AML-193 (cell line): ENCODE measurements around the gene AQP12B.
"Not testable (repeated sequence)": the region's sequence is repeated elsewhere in the genome, so short reads cannot be mapped to it uniquely, and the experiment has no call there.

Source experiments
- DNase-seq, 2 experiments: peaks; one replicate each; lab custom pipeline; 2025; lab: John Stamatoyannopoulos, UW

Gene AQP12B

GRCh38 chr2:240683329-240683979, 769 bp upstream of the AQP12B start:
- not testable (repeated sequence) for DNase-seq

- DNase-seq = not testable (repeated sequence)
Measured at GRCh38 chr2:240680185-240680584, 2.5 kb downstream of the AQP12B start.

DNA sequence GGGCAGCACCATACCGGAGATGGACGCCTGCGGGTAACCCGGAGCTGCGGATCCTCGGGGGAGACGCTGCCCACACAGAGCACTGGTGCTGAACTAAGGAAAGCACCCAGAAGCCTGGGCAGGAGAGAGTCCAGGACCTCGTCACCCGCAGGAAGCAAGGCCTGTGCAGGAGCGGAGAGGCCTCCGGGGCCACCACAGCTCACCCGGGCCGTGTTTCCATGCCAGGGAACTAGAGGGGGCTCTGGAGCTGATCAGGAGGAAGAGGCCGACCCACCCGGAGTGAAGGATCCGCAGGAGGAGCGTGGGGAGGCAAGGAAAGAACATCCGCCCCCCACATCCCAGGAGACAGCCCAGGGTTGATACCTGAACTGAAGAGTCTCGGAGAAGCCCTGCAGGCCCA, 3.8 kb downstream of the AQP12B start:
- not testable (repeated sequence) for DNase-seq

DNA sequence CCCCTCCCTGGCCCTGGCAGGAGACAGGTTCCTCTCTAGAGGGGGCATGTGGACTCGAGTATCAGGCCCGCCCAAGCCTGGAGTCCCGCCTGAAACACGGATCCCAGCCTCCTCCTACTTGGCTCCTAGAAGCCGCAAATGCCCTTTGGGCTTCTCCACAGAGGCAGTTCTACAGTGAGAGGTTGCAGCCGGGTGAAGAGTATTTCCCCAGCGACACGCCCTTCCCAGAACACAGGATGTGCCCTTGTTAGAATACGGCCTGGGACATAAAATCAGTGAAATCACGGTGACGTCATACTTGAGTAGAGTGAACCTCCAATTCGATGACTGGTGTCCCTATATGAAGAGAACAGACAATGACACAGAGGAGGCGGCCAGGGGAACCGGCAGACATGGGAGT, 4.6 kb downstream of the AQP12B start:
- DNase-seq = not testable (repeated sequence)

GRCh38 chr2:240675345-240675744, 7.3 kb downstream of the AQP12B start:
- DNase-seq = not testable (repeated sequence)

- not testable (repeated sequence) for DNase-seq
Measured at GRCh38 chr2:240674461-240675184, 8.1 kb downstream of the AQP12B start.

GRCh38 chr2:240672701-240673190, 9.9 kb downstream of the AQP12B start:
- no peak for DNase-seq

DNA sequence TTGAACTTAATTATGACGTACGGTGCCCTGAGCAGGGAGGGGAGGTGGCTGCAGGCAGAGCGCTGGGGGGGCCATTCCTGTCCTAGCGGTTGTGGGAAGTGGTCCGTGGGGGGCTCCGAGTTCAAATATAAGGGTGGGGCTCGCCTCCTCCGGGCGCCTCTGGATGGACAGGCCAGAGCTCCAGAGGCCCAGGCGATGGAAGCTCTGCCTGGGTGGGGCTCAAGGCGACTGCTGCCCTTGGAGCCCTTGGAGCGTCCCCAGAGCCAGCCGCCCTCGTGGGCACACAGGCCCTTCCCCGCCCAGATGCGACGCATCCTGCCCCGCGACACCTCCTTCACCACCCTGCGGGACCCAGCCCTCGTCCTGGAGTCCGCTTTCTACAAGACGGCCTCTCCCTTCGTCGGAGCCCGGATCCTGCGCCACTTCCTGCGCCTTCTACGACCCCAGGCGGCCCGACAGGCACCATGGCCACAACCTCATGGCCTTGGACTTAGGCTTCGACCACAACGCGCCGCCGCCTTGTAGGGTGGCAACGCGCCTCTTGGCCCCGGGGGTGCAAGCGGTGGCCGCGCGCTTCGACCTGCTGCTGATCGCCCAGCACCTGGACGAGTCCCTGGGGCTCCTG, 10.5 kb downstream of the AQP12B start:
- DNase-seq = no peak

DNA sequence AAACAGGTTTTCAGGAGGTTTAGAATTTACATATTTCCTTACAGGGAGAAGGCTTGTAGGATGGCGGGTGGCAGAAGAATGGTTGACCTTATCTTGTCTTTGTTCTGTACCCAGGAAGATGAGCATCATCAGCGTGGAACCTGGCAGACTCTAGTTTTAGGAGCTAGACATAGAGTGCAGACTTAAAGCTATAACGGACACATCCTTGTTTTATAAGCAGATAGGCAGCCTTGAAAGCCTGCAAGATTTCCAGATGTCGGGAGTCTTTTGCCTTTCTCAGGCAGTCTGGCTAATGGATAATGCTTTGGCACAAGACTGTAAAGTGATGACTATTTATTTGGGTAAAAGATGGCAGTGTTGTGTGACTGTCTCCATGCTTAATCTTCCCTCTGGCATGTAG, 11.7 kb downstream of the AQP12B start:
- DNase-seq = no peak

DNA sequence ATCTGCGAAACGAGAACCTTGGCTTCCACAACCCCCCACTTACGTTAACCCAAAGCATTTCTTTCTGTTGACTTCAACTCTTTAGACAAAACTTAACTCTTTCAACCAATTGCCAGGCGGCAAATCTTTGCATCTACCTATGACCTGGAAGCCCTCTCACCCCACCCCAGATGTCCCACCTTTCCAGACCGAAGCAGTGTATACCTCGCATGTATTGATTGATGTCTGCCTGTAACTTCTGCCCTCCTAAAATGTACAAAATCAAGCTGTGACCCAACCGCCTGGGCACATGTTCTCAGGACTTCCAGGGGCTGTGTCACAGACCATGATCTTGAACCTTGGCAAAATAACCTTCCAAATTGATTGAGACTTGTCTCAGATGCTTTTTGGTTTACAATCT, 12.3 kb downstream of the AQP12B start:
- DNase-seq = no peak

DNA sequence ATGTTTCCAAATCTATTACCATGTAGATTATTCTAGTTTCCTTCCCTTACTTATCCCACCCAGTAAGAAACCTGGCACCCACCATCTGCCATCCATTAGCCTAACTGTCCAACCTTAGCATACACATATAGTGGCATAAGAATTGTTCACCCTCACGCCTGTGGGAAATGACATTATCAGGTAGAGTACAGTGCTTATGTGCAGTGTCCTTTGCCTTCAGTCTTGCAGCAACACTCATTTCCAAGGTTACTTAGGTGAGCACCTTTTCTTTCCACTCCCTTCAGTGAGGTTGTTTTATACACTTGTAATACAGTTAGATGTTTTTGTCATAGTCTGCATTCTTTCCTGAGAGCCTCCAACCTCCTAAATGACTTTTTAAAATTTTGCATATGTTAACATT, 18.1 kb downstream of the AQP12B start:
- DNase-seq = no peak

GRCh38 chr2:240663546-240664190, 19.0 kb downstream of the AQP12B start:
- DNase-seq = no peak

- no peak for DNase-seq
Measured at GRCh38 chr2:240662681-240663080, 20.0 kb downstream of the AQP12B start.

DNA sequence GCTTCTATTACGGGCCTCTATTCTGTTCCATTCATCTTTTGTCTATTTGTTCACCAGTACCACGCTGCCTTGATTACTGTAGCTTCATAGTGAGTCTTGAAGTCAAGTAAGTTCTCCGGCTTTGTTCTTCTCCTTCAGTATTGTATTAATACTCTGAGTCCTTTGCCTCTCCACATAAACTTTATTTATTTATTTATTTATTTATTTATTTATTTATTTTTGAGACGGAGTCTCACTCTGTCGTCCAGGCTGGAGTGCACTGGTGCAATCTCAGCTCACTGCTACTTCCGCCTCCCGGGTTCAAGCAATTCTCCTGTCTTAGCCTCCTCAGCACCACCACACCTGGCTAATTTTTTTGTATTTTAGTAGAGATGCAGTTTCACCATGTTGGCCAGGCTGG, 22.8 kb downstream of the AQP12B start:
- not testable (repeated sequence) for DNase-seq

GRCh38 chr2:240655931-240656886, 26.5 kb downstream of the AQP12B start:
- DNase-seq = peak; percentile 6 to 18

DNA sequence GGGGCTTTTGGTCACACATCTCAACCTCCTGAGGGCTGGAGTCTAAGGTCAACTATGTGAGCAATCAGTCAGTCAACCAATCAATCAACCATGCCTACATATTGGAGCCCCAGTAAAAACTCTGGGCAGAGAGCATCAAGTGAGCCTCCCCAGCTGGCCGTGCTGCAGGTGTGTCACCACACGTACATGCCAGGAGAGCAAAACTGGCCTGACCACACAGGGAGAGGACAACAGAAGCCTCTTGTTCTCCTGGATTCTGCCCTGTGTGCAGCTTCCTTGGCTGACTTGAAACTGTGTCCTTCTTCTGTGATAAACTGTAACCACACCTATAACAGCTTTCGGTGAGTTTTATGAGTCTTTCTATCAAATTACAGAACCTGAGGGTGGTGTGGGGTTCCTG, 31.5 kb downstream of the AQP12B start:
- DNase-seq = no peak

GRCh38 chr2:240650254-240650965, 32.3 kb downstream of the AQP12B start:
- DNase-seq = no peak

DNA sequence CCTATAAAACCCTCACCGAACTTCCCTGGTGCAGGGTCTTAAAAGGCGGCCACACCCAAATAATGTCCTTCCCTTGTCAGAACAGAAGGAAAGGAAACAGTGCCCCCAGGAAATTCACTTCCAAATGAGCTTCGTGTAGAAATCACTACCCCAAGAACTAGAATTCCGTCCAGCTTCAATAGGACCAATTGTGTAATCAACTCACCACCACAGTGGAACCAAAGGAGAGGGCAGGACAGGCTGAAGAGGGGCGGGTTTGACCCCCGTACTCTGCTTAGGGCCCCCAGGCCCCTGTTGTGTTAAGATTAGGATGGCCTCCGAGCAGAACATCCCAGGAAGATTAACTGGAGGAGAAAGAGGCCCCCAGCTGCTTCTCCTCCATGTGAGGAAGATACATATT, 33.4 kb downstream of the AQP12B start:
- no peak for DNase-seq

- DNase-seq = no peak
Measured at GRCh38 chr2:240648650-240649275, 33.9 kb downstream of the AQP12B start.

DNA sequence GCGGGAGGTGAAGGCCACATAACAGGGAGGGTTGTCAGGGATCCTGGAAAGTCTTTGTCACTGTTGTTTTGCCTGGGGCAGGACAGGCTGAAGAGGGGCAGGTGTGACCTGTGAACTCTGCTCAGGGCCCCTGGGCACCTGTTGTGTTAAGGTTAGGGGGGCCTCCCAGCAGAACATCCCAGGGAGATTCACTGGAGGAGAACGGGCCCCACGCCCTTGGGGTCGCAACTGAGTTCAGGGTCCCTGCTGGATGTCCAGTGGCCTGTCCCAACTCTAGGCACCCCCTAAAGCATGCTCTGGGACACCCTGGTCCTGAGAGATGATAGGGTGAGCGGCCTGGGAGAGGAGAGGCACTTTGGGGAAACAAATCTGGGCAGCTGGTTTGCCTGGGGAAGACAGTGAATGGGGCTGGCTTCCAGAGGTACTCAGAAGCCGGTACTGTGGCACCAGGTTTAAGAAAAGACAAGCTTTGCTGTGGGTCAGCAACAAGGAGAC, 34.5 kb downstream of the AQP12B start:
- no peak for DNase-seq
